SK-N-SH (cell line): ENCODE measurements around the gene SREK1. TPM values are rescaled to one million over a fixed set of nuclear protein-coding genes. Genes with fewer than 3 reads are reported as not detected.

ENCODE experiments used
- CTCF ChIA-PET: fragments of 300-600, 350-600 bp; formaldehyde crosslinking; extraction: SDS; loops from one replicate; lab custom pipeline; 2021; lab: Yijun Ruan, JAX
- POLR2A ChIA-PET: fragments of 350-600 bp; sonication (Branson Sonifier 250); formaldehyde crosslinking; extraction: SDS; loops from one replicate; lab custom pipeline; 2020; ENCODE audit warnings: antibody characterized with exemption, inconsistent platforms; lab: Yijun Ruan, JAX
- DNase-seq: peaks from one replicate; pipeline ENCODE4 v3.0.0; 2012
- H2AFZ ChIP-seq: fragments of 200-600 bp; sonication (generic); 2 replicates; pipeline ENCODE4 v1.8.1; 2016; ENCODE audit warnings: antibody characterized with exemption, mild to moderate bottlenecking, low read depth
- H3F3A ChIP-seq: fragments of 200-600 bp; sonication (generic); replicated peaks from 2 replicates; pipeline ENCODE3; 2016; ENCODE audit warnings: antibody characterized with exemption, mild to moderate bottlenecking; ENCODE audit not compliant: insufficient read depth
- H3K27ac ChIP-seq, 2 experiments: fragments of 200-500 bp in 1 of 2; fragments of 200-600 bp in 1 of 2; sonication (Bioruptor generic) in 1 of 2; sonication (generic), shearing (Covaris generic) in 1 of 2; 2 replicates each; pipeline versions ENCODE4 v1.5.1 to v1.6.1; 2014 to 2016; ENCODE audit warnings: low read depth in 2 of 2, inconsistent platforms in 1 of 2, low read length in 1 of 2, mild to moderate bottlenecking in 1 of 2, mixed read lengths in 1 of 2
- H3K27me3 ChIP-seq: fragments of 200-600 bp; sonication (generic), shearing (Covaris generic); 2 replicates; pipeline ENCODE4 v1.6.1; 2016; ENCODE audit warnings: mixed run types; ENCODE audit not compliant: insufficient read depth
- H3K36me3 ChIP-seq, 2 experiments: fragments of 200-500 bp in 1 of 2; fragments of 200-600 bp in 1 of 2; sonication (Bioruptor generic) in 1 of 2; sonication (generic) in 1 of 2; replicated peaks in 1 of 2; 2 replicates each; pipeline versions ENCODE3 to v1.5.1; 2014 to 2016; ENCODE audit warnings: low read length in 1 of 2, mild to moderate bottlenecking in 1 of 2; ENCODE audit not compliant: insufficient read depth in 2 of 2, control insufficient read depth in 1 of 2
- H3K4me1 ChIP-seq, 2 experiments: fragments of 200-500 bp in 1 of 2; fragments of 200-600 bp in 1 of 2; sonication (Bioruptor generic) in 1 of 2; sonication (generic), shearing (Covaris generic) in 1 of 2; 2 replicates each; pipeline versions ENCODE4 v1.5.1 to v1.6.1; 2014 to 2016; ENCODE audit warnings: low read depth in 1 of 2, low read length in 1 of 2, mixed run types in 1 of 2; ENCODE audit not compliant: insufficient read depth in 2 of 2, control insufficient read depth in 1 of 2
- H3K4me2 ChIP-seq: fragments of 200-600 bp; sonication (generic), shearing (Covaris generic); 2 replicates; pipeline ENCODE4 v1.6.1; 2017; ENCODE audit warnings: mixed run types
- H3K4me3 ChIP-seq, 2 experiments: fragments of 200-500 bp in 1 of 2; fragments of 200-600 bp in 1 of 2; sonication (Bioruptor generic) in 1 of 2; sonication (generic), shearing (Covaris generic) in 1 of 2; 2 replicates each; pipeline versions ENCODE4 v1.5.1 to v1.8.1; 2014 to 2016; ENCODE audit warnings: low read depth in 2 of 2, inconsistent platforms in 1 of 2, low read length in 1 of 2, mild to moderate bottlenecking in 1 of 2, mixed read lengths in 1 of 2, moderate library complexity in 1 of 2
- H3K79me2 ChIP-seq: fragments of 200-600 bp; sonication (generic); 2 replicates; pipeline ENCODE4 v1.8.1; 2017; ENCODE audit warnings: mild to moderate bottlenecking; ENCODE audit not compliant: insufficient read depth
- H3K9ac ChIP-seq: fragments of 200-600 bp; sonication (generic); 2 replicates; pipeline ENCODE4 v1.6.1; 2017; ENCODE audit warnings: mixed run types
- H3K9me2 ChIP-seq: fragments of 200-600 bp; sonication (generic); 2 replicates; pipeline ENCODE4 v1.6.1; 2017; ENCODE audit warnings: mixed run types
- H3K9me3 ChIP-seq: fragments of 200-600 bp; sonication (generic); 2 replicates; pipeline ENCODE4 v1.6.1; 2017; ENCODE audit warnings: mixed run types, mild to moderate bottlenecking, moderate library complexity
- H4K20me1 ChIP-seq: fragments of 200-600 bp; sonication (generic); 2 replicates; pipeline ENCODE4 v1.6.1; 2017; ENCODE audit warnings: mild to moderate bottlenecking, mixed run types; ENCODE audit not compliant: insufficient read depth
- NFIC ChIP-seq: IDR thresholded peaks from 2 replicates; pipeline ENCODE4 v1.4.0; 2012; ENCODE audit warnings: borderline replicate concordance
- RAD21 ChIP-seq: IDR thresholded peaks from 2 replicates; pipeline ENCODE4 v1.6.1; 2012; ENCODE audit warnings: mild to moderate bottlenecking, low read length
- SMC3 ChIP-seq: IDR thresholded peaks from 2 replicates; pipeline ENCODE4 v1.6.1; 2012; ENCODE audit warnings: low read depth, low read length, improper control_type of control experiment
- YY1 ChIP-seq: IDR thresholded peaks from 2 replicates; pipeline ENCODE4 v1.4.0; 2012; ENCODE audit warnings: low read depth, mild to moderate bottlenecking
- WGBS: methylation state at CpG from one replicate; pipeline ENCODE4 v1.1.6; 2017; ENCODE audit warnings: low lambda C conversion rate; 5-methylcytosine and 5-hydroxymethylcytosine counted together
- polyA plus RNA-seq, 3 experiments: library from polyadenylated mRNA; depleted of rRNA; stranded (reverse); fragments of >200 nt; gene quantifications; 2 replicates each; pipeline ENCODE4 v1.2.3, GENCODE V29; 2012
- TF ChIP-seq, protein P1 (sequence below): IDR thresholded peaks from 2 replicates; pipeline ENCODE4; 2012
- TF ChIP-seq, protein P2 (sequence below): fragments of 200-600 bp; sonication (generic); IDR thresholded peaks from 2 replicates; pipeline ENCODE4 v1.6.1; 2017; ENCODE audit warnings: antibody characterized with exemption, mild to moderate bottlenecking, moderate library complexity
- TF ChIP-seq, protein P3 (sequence below): fragments of 150-350 bp; IDR thresholded peaks from 2 replicates; pipeline ENCODE4 v1.6.1; 2017; ENCODE audit warnings: antibody characterized with exemption, low read length, low read depth, borderline replicate concordance

Gene SREK1
- polyA plus RNA-seq, 1 of the 3 experiments (the other 2 are of a cell fraction), result 17.5 TPM

DNA sequence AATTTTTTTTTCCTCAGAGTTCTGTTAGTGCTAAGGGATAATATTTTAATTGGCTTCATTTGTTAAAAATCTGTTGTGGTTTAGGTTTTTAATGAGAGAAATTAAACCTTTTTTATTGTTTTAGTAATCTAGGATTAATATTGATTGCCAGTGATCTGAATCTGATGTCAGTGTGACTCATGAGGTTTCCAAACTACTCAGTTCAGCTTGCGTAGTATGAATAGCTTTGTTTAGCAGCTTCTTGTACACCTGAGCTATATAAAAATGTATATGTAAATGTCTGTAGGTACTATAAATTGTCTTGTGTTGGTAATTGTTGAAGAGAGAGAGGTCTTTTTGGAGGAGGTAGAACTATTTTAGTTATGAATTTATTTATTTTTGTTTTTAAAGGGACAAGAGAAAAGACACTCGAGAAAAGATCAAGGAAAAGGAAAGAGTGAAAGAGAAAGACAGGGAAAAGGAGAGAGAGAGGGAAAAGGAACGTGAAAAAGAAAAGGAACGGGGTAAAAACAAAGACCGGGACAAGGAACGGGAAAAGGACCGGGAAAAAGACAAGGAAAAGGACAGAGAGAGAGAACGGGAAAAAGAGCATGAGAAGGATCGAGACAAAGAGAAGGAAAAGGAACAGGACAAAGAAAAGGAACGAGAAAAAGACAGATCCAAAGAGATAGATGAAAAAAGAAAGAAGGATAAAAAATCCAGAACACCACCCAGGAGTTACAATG lies 26.3 kb downstream of the SREK1 start (continued):
- TF ChIP-seq, protein P1, sequence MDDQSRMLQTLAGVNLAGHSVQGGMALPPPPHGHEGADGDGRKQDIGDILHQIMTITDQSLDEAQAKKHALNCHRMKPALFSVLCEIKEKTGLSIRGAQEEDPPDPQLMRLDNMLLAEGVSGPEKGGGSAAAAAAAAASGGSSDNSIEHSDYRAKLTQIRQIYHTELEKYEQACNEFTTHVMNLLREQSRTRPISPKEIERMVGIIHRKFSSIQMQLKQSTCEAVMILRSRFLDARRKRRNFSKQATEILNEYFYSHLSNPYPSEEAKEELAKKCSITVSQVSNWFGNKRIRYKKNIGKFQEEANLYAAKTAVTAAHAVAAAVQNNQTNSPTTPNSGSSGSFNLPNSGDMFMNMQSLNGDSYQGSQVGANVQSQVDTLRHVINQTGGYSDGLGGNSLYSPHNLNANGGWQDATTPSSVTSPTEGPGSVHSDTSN, result no peak
- TF ChIP-seq NFIC, result no peak

DNA sequence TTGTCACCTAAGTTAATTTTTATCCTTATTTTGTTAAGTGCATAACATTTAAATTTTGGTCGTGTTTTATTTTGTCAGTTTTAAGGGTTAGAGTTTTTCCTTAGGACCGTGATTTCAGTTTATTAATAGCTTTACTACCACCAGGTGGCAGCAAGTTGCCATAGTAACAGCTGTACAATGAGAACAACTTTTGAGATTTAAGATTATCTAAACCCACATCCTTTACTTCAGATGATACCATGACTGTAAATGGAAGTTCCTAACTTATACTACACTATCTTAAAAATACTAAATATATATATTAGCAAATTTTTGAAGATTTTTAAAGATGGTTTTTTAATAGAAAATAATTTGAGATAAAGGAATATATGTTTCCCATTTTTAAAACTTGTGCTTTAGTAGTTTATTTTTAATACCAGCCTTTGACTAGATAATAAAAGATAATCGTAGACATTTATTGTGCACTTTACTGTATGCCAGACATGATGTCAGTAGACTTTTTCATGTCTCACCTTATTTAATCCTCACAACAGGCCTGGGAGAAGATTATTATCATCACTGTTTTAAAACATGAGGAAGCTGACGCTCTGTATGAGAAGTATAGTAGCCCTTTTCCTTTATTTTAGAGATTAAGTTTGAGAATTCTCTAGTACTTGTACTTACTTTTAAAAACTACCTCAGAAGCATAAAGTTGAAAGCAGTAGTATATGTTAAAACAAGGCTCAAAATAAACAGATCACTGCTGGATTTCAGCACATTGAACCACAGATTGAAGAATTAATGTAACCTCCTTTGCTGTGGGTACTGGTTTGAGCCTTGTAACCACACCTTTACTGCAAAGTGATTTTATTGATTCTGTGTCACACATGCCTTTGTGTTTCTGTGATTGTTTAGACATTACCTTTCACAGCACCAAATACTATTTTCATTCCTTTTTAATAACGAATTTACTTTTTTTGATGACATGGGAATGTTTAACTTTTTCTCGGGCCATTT lies 27.5 kb downstream of the SREK1 start:
- WGBS, result 61% methylated on average over 6 of the region's 6 CpGs
- Histone ChIP-seq H3K4me2 (no peak overlapping the region), H3K27ac (peak overlapping the region; percentile 29 to 47; a peak in 2 of 4 replicates), H3K27me3 (no peaks in the 10 kb centered on the region), H3K4me1 (peaks cover 0 to 2% of the 10 kb centered on the region in 2 experiments; a peak in 1 of 4 replicates), H4K20me1 (no peaks in the 10 kb centered on the region; the same call in 1 of the 2 replicates), H3K36me3 (peaks cover 77 to 83% of the 10 kb centered on the region in 2 experiments), H3K9me3 (no peaks in the 10 kb centered on the region), H2AFZ (no peak overlapping the region), H3K79me2 (peaks cover 36% of the 10 kb centered on the region), H3K9ac (no peak overlapping the region), H3F3A (peaks cover 15% of the 10 kb centered on the region), H3K9me2 (no peaks in the 10 kb centered on the region), H3K4me3 (no peak overlapping the region)
- DNase-seq, result peak; percentile 34
- CTCF ChIA-PET, result interaction anchor here (0.6 to 1.7 kb wide), 14 partner anchors 9 to 1011 kb away, joined by 3 to 7 read pairs (median 3); no protein-coding TSS in a partner anchor
- TF ChIP-seq, protein P1, result peak; percentile 57
- TF ChIP-seq, protein P2, sequence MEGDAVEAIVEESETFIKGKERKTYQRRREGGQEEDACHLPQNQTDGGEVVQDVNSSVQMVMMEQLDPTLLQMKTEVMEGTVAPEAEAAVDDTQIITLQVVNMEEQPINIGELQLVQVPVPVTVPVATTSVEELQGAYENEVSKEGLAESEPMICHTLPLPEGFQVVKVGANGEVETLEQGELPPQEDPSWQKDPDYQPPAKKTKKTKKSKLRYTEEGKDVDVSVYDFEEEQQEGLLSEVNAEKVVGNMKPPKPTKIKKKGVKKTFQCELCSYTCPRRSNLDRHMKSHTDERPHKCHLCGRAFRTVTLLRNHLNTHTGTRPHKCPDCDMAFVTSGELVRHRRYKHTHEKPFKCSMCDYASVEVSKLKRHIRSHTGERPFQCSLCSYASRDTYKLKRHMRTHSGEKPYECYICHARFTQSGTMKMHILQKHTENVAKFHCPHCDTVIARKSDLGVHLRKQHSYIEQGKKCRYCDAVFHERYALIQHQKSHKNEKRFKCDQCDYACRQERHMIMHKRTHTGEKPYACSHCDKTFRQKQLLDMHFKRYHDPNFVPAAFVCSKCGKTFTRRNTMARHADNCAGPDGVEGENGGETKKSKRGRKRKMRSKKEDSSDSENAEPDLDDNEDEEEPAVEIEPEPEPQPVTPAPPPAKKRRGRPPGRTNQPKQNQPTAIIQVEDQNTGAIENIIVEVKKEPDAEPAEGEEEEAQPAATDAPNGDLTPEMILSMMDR, result peak; percentile 67
- no peak for TF ChIP-seq YY1
- TF ChIP-seq, protein P3, sequence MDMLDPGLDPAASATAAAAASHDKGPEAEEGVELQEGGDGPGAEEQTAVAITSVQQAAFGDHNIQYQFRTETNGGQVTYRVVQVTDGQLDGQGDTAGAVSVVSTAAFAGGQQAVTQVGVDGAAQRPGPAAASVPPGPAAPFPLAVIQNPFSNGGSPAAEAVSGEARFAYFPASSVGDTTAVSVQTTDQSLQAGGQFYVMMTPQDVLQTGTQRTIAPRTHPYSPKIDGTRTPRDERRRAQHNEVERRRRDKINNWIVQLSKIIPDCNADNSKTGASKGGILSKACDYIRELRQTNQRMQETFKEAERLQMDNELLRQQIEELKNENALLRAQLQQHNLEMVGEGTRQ, result no peak
- TF ChIP-seq SMC3, result peak; percentile 14; the same call in 1 of the 2 replicates
- TF ChIP-seq RAD21, result peak; percentile 57
- POLR2A ChIA-PET, result no interaction called here
